Bronchial epithelial cell (primary cell): Measurements from ENCODE around the gene ENTREP3. TPM values are rescaled to one million over a fixed set of nuclear protein-coding genes. Genes with fewer than 3 reads are reported as not detected.
A peak's percentile ranks its signal among the peaks of the same experiment; 100 is the strongest.

Source experiments
- DNase-seq: peaks from one replicate; pipeline ENCODE4 v3.0.0-alpha.2; 2010; ENCODE audit warnings: low read depth
- FAIRE-seq: peaks from 2 replicates; lab custom pipeline; 2011; peaks lifted over from hg19 to GRCh38; lab: Jason Lieb, UNC
- H3K27me3 ChIP-seq: 2 replicates; pipeline ENCODE4 v1.5.1; 2011; ENCODE audit warnings: low read length; ENCODE audit not compliant: control insufficient read depth, insufficient read depth
- H3K36me3 ChIP-seq: 2 replicates; pipeline ENCODE4 v1.5.1; 2011; ENCODE audit warnings: low read length; ENCODE audit not compliant: control insufficient read depth, insufficient read depth
- H3K4me3 ChIP-seq: 2 replicates; pipeline ENCODE4 v1.5.1; 2011; ENCODE audit warnings: mild to moderate bottlenecking, low read depth, low read length, control low read depth
- total RNA-seq: library from RNA; depleted of rRNA; stranded (reverse); fragments of >200 nt; gene quantifications from 2 replicates; pipeline ENCODE4 v1.2.1, GENCODE V29; 2014
- TF ChIP-seq, protein P1 (sequence below): IDR thresholded peaks from 2 replicates; pipeline ENCODE4 v1.5.1; 2011; ENCODE audit warnings: mild to moderate bottlenecking, moderate library complexity, low read length, control low read depth, inconsistent platforms; ENCODE audit not compliant: insufficient read depth, severe bottlenecking

ENTREP3 gene
- total RNA-seq, 1 donor from 2014 or later: 3.7 TPM

DNA sequence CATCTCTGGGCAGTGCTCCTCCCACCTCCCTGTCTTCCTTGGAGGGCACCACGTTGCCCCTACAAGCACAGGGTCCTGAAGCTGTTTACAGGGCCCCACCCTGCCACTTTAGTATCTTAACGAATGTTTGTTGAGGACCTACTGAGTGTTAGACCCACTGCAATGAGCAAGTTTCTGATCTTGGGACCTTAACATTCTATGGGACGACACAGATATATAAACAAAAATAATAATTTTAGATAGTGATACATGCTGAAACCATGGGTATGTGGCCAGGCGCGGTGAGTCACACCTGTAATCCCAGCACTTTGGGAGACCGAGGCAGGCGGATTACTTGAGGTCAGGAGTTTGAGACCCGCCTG lies 10.1 kb downstream of the ENTREP3 start:
- Histone ChIP-seq H3K36me3 (peaks cover 10% of the 10 kb centered on the region), H3K27me3 (no peaks in the 10 kb centered on the region), H3K4me3 (peak overlapping the region; percentile 80)
- TF ChIP-seq, protein P1, sequence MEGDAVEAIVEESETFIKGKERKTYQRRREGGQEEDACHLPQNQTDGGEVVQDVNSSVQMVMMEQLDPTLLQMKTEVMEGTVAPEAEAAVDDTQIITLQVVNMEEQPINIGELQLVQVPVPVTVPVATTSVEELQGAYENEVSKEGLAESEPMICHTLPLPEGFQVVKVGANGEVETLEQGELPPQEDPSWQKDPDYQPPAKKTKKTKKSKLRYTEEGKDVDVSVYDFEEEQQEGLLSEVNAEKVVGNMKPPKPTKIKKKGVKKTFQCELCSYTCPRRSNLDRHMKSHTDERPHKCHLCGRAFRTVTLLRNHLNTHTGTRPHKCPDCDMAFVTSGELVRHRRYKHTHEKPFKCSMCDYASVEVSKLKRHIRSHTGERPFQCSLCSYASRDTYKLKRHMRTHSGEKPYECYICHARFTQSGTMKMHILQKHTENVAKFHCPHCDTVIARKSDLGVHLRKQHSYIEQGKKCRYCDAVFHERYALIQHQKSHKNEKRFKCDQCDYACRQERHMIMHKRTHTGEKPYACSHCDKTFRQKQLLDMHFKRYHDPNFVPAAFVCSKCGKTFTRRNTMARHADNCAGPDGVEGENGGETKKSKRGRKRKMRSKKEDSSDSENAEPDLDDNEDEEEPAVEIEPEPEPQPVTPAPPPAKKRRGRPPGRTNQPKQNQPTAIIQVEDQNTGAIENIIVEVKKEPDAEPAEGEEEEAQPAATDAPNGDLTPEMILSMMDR: no peak
- DNase-seq: no peak
- no peak for FAIRE-seq

DNA sequence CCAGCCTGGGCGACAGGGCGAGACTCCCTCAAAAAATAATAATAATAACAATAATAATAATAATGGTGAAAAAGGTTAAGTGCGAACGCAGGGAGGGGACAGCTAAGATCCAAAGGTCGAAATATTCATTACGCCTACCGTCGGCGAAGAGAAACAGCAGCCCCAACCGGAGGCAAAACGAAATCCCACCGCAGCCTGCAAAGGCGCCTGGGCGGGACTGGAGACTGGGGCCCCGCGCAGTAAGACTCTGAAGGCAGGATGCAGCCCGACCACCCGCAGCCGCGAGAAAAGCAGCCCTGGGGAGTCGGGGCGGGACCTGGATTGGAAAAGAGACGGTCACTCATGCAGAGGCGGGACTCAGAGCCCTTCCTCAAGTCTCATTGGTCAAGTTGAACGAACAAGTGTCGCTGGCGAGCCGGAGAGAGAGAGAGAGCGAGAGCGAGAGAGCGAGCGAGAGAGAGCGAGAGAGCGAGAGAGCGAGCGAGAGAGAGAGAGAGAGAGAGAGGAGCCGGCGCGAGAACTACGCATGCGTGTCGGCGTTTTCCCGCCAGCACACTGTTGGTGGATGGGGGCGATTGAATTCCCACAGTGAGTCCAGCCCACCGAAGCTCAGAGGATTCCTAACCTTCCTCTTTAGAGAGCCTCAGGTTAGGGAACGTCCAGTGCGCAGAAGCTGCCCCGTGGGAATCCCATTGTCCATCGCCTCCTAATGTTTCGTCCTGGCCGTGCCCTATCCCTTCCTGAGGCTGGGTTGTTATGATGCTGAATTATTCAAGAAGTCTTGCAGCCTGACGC lies 10.7 kb downstream of the ENTREP3 start:
- Histone ChIP-seq H3K4me3 (peak overlapping the region; percentile 80), H3K27me3 (no peaks in the 10 kb centered on the region), H3K36me3 (peaks cover 11% of the 10 kb centered on the region)
- peak; percentile 95 for DNase-seq
- TF ChIP-seq, protein P1: no peak
- no peak for FAIRE-seq

DNA sequence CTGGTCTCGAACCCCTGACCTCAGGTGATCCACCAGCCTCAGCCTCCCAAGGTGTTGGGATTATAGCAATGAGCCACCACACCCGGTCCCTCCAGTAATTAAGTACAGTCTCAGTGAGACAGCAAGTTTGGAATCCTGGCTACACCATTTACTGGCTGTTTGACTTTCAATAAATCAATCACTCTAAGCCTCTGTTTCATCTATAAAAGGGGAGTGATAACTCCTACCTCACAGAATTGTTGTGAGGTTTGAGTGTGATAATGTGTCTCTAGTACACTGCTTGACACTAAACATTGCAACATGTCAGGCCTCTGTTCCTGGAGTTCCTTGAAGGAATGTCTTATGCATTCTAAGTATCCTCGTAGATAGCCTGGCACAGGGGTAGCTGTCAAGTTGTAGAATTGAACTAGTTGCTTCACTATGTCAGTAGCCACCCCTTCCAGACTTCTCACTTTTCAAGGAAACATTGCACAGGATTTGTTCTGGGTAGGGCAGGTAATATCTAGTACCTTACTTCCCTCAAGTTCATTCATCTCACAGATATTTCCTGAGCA lies 12.4 kb downstream of the ENTREP3 start:
- H3K27me3 ChIP-seq: no peaks in the 10 kb centered on the region
- peaks cover 8% of the 10 kb centered on the region for H3K36me3 ChIP-seq
- TF ChIP-seq, protein P1: no peak
- DNase-seq (no peak), FAIRE-seq (no peak)
- no peak overlapping the region for H3K4me3 ChIP-seq

DNA sequence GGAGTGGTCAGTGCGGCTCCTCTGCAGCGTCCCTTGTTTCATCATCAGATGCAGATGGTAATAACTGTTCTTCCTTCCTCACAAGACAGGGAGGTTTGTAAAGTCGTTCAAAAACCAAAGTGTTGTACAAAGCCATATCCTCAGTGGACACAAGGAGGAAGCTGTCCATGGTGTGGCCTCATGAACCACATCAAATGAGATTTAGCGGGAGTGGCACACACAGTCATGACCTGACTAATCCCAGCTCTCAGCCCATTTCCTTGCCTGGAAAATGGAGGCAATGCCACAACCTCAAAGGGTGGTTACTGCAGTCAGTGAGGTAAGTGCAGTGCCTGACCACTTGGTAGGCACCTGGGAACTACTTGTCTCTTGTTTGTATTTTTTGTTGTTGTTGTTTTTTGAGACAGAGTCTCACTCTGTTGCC lies 13.4 kb downstream of the ENTREP3 start:
- FAIRE-seq (no peak), DNase-seq (no peak)
- peaks cover 4% of the 10 kb centered on the region for H3K36me3 ChIP-seq
- no peaks in the 10 kb centered on the region for H3K27me3 ChIP-seq
- TF ChIP-seq, protein P1: no peak
- no peak overlapping the region for H3K4me3 ChIP-seq

DNA sequence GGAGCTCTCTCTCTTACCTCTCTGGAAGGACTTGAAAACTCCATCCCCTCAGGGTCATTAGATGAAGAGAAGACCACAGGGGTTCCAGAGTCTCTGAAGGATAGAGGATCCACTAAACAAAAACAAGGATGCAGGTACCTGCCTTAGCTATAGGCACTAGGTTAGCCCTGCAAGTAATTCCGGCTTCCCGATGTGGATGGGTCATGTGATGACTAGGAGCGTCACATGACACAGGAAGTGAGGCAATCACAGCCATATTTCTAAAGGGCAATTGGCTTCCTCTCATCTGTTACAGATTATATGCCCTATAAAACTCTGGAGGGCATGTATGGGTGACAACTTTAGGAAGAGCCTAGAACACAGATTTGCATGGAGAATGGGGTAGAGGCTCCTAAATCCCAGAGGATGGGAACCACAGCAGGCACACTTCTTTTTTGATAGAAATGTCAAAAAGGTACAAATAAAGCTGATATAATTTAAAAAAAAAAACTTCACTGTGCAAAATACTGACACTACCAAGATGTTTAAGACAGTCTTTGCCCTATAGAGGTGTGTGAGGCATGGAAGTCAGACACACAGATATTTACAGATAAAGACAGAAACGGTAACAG lies 14.1 kb downstream of the ENTREP3 start:
- Histone ChIP-seq H3K27me3 (no peaks in the 10 kb centered on the region), H3K36me3 (peaks cover 4% of the 10 kb centered on the region), H3K4me3 (peak overlapping the region; percentile 21)
- DNase-seq (peak; percentile 77), FAIRE-seq (no peak)
- TF ChIP-seq, protein P1: no peak
